CD4-positive, alpha-beta T cell treated with Interleukin-17A for 4 hours (primary cell): ENCODE measurements around the gene CIB2.
A peak's percentile ranks its signal among the peaks of the same experiment; 100 is the strongest.
"Not testable (repeated sequence)": the region's sequence is repeated elsewhere in the genome, so short reads cannot be mapped to it uniquely, and the experiment has no call there.

ENCODE experiments used
- DNase-seq: peaks from one replicate; pipeline ENCODE4 v3.0.0-alpha.2; 2020; ENCODE audit warnings: mixed read lengths

Gene CIB2

GRCh38 chr15:78131295-78132061 is at the start of gene CIB2:
Gene CIB2 (minus strand): TSS chr15:78131445. CDS start chr15:78131215, 230 bp downstream.
- peak; percentile 83 for DNase-seq

- DNase-seq = no peak
Measured at GRCh38 chr15:78179906-78180305, 48.7 kb upstream of the CIB2 start.

- no peak for DNase-seq
Measured at GRCh38 chr15:78179286-78179840, 48.1 kb upstream of the CIB2 start.

- DNase-seq = no peak
Measured at GRCh38 chr15:78178064-78178463, 46.8 kb upstream of the CIB2 start.

- peak; percentile 43 for DNase-seq
Measured at GRCh38 chr15:78177447-78177873, 46.2 kb upstream of the CIB2 start.

- DNase-seq = no peak
Measured at GRCh38 chr15:78175330-78175729, 44.1 kb upstream of the CIB2 start.

DNA sequence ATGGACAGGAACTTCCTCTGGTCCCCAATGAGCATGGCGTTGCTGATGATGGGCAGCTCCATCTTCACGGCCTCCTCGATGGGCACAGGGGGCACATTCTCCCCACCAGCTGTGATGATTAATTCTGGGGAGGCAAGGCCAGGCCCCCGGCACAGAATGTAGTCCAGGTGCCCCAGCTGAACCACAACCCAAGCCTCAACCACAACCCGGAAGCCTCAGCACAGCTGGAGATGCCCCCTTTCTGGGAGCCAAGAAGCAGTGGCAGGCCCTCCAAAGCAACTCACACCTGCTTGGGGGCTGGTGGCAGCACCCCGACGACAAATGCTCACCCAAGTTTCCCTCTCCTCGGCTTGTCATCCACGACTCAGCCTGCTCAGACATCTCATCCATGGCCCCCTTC is 43.2 kb upstream of the CIB2 start:
- DNase-seq = peak; percentile 13

DNA sequence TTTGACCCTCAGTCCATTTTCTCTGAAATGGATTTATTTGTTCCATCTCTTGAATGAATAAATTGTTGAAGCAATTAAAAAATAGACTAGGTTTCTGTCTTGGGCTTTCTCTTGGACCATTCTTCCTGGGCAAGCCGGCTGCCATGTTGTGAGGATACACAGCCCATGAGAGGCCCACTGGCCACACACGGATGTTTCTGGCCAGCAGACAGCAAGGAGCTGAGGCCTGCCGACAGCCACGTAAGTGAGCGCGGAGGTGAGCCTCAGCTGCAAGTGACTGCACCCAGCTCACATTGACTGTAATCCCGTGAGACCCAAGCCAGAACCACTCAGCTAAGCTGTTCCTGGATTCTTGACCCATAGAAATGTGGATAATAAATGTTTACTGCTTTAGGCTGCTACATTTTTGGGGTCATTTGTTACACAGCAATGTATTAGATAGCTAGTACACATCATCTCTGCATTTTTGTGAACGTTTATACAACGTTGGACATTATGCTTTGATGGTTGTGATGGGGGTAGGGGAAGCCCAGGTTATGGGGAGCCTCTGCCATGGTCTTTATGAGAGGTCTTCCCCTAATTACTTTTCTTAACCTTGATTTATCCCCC is 40.7 kb upstream of the CIB2 start:
- DNase-seq = no peak

DNA sequence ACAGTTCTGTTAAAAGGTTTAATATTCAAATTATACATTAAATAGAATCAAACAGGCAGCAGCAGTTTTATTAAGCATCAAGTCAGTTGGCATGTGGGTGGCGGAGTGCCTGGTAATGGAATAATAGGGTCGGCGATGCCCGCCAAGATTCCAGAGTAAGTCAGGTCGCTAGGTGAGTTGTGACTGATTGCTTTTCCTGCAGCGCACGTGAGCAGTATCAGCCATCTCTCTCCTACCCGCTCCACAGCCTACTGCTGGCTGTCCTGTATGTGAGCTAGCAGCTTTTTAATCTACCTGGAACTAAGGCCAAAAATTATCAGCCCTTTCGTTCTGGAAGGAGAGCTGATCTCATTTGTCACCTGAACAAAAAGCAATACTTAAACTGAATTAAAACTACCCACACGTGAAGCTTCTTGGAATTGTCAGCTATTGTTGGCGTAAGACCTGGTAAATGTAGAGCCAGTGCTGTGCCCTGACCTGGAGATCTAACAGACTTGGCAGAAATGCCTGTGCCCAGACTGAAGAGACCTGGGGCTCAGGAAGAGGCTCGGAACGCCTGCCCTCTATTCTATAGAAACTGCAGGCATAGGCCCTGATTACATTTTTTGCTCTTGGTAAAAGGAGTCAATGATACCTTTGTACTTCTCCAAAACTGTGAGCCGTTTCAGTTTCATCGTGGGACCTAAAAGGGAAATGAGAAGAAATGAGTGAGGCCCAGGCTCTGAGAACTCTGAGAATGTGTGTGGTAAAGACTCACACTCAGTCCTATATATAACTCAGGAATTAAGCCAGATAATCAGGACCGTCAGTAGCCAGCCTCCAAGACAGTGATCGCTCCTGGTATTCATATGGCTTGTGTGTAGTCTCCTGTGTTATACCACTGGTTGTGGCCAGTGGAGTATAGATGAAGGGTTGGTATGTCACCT is 39.9 kb upstream of the CIB2 start:
- no peak for DNase-seq

- no peak for DNase-seq
Measured at GRCh38 chr15:78168608-78169007, 37.4 kb upstream of the CIB2 start.

DNA sequence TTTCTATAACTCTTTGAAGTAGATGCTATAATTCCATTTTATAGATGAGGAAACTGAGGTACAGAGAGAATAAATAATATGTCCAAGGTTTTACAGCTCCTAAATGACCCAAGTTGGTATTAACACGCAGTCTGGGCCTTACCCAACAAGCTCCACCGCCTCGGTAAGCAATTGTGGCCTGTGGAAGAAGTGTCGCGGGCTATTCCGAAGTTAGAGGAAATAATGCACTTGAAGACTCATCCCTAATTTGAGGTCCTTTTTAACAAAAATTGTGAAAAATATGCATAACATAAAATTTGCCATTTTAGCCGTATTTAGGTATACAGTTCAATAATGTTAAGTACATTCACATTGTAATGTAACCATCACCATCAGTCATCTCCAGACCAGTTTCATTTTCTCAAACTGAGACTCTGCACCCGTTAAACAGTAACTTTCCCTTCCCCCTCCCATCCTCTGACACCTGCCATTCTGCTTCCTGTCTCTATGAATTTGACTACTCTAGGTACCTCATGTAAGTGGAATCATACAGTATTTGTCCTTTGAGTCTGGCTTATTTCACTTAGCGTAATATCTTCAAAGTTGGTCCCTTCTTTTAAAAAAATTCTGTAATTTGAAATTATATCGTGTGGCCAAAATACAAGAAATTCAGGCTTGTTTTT is 36.1 kb upstream of the CIB2 start:
- DNase-seq = peak; percentile 16

DNA sequence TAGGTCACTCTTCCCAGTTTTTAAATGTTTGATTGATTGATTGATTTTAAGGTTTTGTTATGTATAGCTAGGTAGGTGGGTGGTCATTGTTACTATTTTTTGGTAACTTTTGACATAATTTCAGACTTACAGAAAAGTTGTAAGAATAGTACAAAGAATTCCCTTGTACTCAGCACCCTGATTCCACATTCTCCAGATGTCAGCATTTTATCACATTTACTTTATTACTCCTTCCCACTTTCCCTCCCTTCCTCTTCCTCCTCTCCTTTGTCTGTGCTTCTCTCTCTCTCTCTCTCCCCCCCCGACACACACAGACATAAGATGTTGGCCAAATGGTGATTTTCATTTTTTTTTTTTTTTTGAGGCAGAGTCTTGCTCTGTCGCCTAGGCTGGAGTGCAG is 32.8 kb upstream of the CIB2 start:
- DNase-seq = no peak

DNA sequence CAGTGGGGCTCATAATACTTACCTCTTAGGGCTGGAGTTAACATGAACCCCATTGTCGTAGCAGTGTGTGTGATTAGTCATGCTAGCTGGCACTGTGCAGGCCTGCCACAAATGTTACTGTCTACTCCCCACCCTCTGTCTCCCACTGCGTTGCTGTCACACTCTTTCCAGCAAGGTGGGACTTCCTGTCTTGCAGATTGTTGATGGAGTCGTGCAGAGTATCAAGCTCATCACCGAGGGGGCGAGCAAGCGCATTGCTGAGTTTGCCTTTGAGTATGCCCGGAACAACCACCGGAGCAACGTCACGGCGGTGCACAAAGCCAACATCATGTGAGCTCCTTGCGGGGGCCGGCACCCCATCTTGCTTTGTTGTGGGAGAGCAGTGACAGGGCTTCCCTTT is 30.8 kb upstream of the CIB2 start:
- DNase-seq = peak; percentile 15

DNA sequence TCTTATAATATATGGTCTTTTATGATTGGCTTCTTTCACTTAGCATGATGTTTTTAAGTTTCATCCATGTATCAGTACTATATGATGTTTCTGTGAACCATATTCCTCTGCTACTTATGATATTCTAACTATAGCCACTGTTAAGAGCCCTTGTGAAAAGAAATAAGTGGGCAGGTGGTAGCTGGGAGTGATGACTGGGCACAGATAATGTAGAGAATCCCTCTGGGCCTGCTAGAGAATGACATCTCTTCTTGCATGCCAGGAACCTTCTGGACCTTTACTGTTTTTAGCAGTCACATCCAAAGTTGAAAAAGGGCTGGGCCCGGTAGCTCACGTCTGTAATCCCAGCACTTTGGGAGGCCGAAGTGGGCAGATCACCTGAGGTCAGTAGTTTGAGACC is 28.1 kb upstream of the CIB2 start:
- DNase-seq = no peak

DNA sequence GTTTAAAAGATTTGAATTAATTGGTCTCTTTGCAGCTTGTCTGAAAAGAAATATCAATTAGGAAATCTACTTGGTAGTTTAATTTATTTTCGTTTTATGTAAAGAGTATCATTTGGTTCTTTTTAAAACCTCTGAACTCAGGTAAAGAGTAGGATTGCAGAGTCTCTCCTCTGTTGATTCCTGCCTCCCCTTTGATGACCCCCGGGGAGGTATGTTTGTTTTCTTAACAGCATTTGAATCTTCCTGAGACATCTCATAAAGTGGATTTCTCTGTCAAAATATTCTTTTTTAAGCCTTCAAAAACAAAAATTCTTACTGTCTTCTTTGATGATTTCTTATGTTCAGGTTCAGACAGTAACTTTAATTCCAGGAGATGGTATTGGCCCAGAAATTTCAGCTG is 26.0 kb upstream of the CIB2 start:
- DNase-seq = no peak

GRCh38 chr15:78156653-78157052 is 25.4 kb upstream of the CIB2 start:
- DNase-seq = no peak

- no peak for DNase-seq
Measured at GRCh38 chr15:78155355-78155939, 24.2 kb upstream of the CIB2 start.

DNA sequence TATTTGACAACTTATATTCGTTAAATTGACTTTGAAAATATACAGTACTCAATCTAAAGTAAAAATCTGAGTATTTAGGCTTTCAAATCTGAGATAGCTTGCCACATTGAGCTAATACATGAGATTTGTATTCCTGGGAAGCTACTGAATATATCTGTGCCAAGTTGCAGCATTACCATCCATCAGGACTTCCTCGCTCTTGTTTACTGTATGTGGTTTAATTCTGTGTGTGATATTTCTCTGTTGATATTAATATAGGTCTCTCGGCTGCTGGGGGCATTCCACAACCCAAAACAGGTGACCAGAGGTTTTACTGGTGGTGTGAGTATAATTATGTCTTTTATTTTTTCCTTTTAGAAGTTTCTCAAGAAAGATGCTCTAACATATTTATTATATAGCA is 23.7 kb upstream of the CIB2 start:
- DNase-seq = no peak

- DNase-seq = not testable (repeated sequence)
Measured at GRCh38 chr15:78151075-78151474, 19.8 kb upstream of the CIB2 start.

- DNase-seq = no peak
Measured at GRCh38 chr15:78149805-78150751, 18.8 kb upstream of the CIB2 start.
